Activated CD4-positive, alpha-beta T cell treated with anti-CD3 and anti-CD28 coated beads, Interleukin-2, amount 50 U/mL, for 16 hours (primary cell): ENCODE data around the gene EXOSC6.
"Not testable (repeated sequence)": the region's sequence is repeated elsewhere in the genome, so short reads cannot be mapped to it uniquely, and the experiment has no call there.

Experiments used
- DNase-seq: peaks from one replicate; pipeline ENCODE4 v3.0.0-alpha.2; 2020

Gene EXOSC6

DNA sequence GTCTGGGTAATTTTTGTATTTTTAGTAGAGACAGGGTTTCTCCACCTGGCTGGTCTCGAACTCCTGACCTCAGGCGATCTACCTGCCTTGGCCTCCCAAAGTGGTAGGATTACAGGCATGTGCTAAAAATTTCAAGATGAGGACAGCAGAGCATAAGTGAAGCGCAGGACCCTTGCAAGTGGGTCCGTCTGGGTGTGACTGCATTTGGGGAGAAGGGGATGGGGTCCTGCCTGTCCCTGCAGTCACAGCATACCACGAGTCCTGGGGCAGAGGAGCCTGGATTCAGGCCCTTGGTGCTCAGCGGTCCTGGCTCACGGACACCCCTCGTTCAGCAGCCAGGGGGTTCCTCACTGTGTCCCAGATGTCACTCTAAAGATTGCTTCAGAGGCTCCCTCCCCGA is 53.5 kb downstream of the EXOSC6 start:
- not testable (repeated sequence) for DNase-seq

DNA sequence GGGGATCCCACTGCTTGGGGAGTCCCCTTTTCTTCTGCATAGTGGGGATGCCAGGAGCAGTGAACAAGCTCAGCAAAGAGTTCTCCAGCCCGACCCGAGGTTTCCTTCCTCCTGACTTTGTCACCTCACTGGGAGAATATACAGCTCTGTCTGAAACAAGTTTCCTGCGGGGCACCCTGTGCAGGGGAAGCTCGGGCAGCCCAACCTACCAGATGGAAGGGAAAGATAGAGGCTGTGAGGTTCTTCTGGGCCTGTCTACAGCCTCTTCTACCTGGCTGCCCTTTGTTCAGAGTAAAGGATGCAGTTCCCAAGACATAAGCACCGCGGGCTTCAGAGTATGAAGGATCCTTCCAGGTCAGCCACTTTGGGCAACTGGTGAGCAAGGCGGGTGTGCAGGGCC is 54.1 kb downstream of the EXOSC6 start:
- DNase-seq: not testable (repeated sequence)
